Activated CD8-positive, alpha-beta memory T cell treated with anti-CD3 and anti-CD28 coated beads for 36 hours (primary cell): Measurements from ENCODE around the gene PABPC1L2A. TPM values are rescaled to one million over a fixed set of nuclear protein-coding genes. Genes with fewer than 3 reads are reported as not detected.
"Not testable (repeated sequence)": the region's sequence is repeated elsewhere in the genome, so short reads cannot be mapped to it uniquely, and the experiment has no call there.

ENCODE experiments used
- CTCF ChIA-PET: fragments of 350-600 bp; sonication (Branson Sonifier 250); formaldehyde crosslinking; loops from one replicate; lab custom pipeline; 2021; ENCODE audit warnings: antibody characterized with exemption; lab: Charles Lee
- POLR2A ChIA-PET: fragments of 350-600 bp; sonication (Branson Sonifier 250); formaldehyde crosslinking; loops from one replicate; lab custom pipeline; 2021; ENCODE audit warnings: antibody characterized with exemption; lab: Charles Lee
- total RNA-seq, 2 experiments: library from RNA; stranded (reverse); gene quantifications; one replicate each; pipeline ENCODE4 v1.2.3, GENCODE V29; 2021

Gene PABPC1L2A
- not detected for total RNA-seq

GRCh38 chrX:73079024-73079562 is at the start of gene PABPC1L2A:
Gene PABPC1L2A (minus strand): TSS chrX:73079512. CDS start chrX:73079386, 126 bp downstream.
- CTCF ChIA-PET, POLR2A ChIA-PET: not testable (repeated sequence)

GRCh38 chrX:73127700-73128241 is 48.5 kb upstream of the PABPC1L2A start:
- POLR2A ChIA-PET = no interaction called here
- CTCF ChIA-PET = no interaction called here

- CTCF ChIA-PET = no interaction called here
- POLR2A ChIA-PET = no interaction called here
Measured at GRCh38 chrX:73126240-73126639, 46.9 kb upstream of the PABPC1L2A start.

GRCh38 chrX:73099505-73099904 is 20.2 kb upstream of the PABPC1L2A start:
- POLR2A ChIA-PET, CTCF ChIA-PET: not testable (repeated sequence)

GRCh38 chrX:73086766-73087165 is 7.5 kb upstream of the PABPC1L2A start:
- CTCF ChIA-PET, POLR2A ChIA-PET: not testable (repeated sequence)

GRCh38 chrX:73079884-73080283 is 572 bp upstream of the PABPC1L2A start:
- CTCF ChIA-PET, POLR2A ChIA-PET: not testable (repeated sequence)

GRCh38 chrX:73078597-73078996 is 715 bp downstream of the PABPC1L2A start:
- CTCF ChIA-PET, POLR2A ChIA-PET: not testable (repeated sequence)

- CTCF ChIA-PET = no interaction called here
- POLR2A ChIA-PET = no interaction called here
Measured at GRCh38 chrX:73076838-73077237, 2.5 kb downstream of the PABPC1L2A start.

- POLR2A ChIA-PET = no interaction called here
- CTCF ChIA-PET = no interaction called here
Measured at GRCh38 chrX:73069365-73070035, 9.8 kb downstream of the PABPC1L2A start.

GRCh38 chrX:73068467-73069364 is 10.6 kb downstream of the PABPC1L2A start:
- POLR2A ChIA-PET = no interaction called here
- CTCF ChIA-PET = no interaction called here

GRCh38 chrX:73067761-73068466 is 11.4 kb downstream of the PABPC1L2A start:
- CTCF ChIA-PET, POLR2A ChIA-PET: not testable (repeated sequence)

GRCh38 chrX:73028876-73029275 is 50.4 kb downstream of the PABPC1L2A start:
- POLR2A ChIA-PET = no interaction called here
- CTCF ChIA-PET = no interaction called here

Other genes with a start within 250 kb of the PABPC1L2A start
- not detected for gene FAM236C, start 166.9 kb downstream of the PABPC1L2A start, total RNA-seq
- not detected for gene FAM236A, start 141.3 kb downstream of the PABPC1L2A start, total RNA-seq
- not detected for gene DMRTC1, start 135.7 kb downstream of the PABPC1L2A start, total RNA-seq
- not detected for gene PABPC1L2B, start 76.6 kb downstream of the PABPC1L2A start, total RNA-seq
- gene NAP1L2, start 135.3 kb upstream of the PABPC1L2A start, total RNA-seq = 1 to 10 TPM; 1.4 to 1.6 TPM